HTR-8/SVneo (cell line): ENCODE measurements around the gene MS4A6E.

ENCODE experiments used
- DNase-seq: peaks from one replicate; pipeline ENCODE4 v3.0.0; 2011; ENCODE audit warnings: low spot score, mixed read lengths; ENCODE audit not compliant: insufficient read length
- FAIRE-seq: peaks from 2 replicates; lab custom pipeline; 2011; peaks lifted over from hg19 to GRCh38; lab: Jason Lieb, UNC

Gene MS4A6E

GRCh38 chr11:60371386-60371785, 44.3 kb downstream of the MS4A6E start:
- FAIRE-seq = no peak

DNA sequence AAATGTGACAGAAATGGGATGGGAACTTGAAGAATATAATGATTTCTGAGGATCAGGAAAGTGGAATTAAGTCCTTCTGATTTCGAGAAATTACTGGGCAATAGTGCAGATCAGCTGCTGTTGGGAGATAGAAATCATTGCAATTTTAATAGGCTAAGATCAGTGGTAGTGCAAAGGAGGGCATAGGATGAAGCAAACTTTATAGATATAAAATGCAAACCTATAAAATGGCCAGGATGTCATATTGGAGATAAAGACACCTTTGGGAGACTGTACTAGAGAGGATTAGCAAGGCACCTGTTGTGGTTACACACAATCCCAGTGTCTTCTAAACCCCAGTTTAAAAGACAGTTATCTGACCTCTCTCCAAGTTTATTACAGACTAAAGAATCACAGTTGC, 44.8 kb downstream of the MS4A6E start:
- no peak for DNase-seq
- FAIRE-seq = no peak

More at GRCh38 chr11:60371386-60371785, 44.3 kb downstream of the MS4A6E start:
- no peak for DNase-seq

GRCh38 chr11:60372767-60373166, 45.7 kb downstream of the MS4A6E start:
- DNase-seq (no peak), FAIRE-seq (no peak)

DNA sequence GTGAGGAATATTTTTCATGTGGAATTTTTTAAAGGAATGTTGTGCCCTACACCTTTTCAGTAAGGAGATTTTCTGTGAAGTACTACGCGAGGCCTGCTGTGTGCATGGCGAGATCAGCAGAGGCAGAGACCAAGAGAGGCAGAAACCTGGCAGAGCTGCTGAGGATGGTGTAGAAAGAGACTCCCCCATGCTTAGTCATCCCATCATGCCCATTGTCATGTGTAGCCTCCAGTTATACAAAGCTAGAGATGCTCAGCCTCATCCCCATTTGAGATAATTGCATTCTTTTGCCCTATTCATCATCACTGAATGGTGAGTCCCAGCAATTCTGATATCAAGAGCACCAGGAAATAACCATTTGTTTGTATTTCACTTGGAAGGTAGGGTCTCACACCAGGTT, 48.3 kb downstream of the MS4A6E start:
- FAIRE-seq (no peak), DNase-seq (no peak)

GRCh38 chr11:60376601-60377000, 49.5 kb downstream of the MS4A6E start:
- FAIRE-seq = no peak
- no peak for DNase-seq

DNA sequence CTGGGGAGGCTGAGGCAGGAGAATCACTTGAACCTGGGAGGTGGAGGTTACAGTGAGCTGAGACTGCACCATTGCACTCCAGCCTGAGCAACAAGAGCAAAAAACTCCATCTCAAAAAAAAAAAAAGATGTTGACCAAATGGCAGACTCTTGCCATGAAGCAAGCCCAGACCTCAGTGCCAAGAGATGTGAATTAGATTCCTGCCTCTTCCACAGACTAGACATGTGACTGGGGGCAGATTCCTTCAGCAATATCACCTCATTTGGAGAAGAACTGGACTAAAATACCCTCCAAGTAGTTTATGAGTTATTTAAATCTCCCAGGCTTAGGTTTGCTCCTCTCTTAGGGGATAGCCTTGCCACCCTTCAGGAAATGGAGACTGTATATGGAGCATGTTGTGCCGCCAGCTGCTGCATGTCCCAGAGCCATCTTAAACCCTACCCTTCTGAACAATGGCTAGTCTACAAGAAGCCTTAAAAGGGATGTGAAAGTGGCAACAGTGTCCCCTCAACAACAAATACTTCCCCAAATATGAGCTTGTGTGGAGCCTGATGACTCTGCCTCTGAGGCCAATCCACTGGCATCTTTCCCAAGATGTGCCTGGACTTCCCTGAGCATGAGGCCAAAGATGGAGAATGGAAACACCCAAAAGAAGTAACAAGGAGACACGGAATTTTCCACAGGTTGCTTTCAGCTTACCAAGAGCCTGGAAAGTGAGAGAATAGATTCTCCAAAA, 50.5 kb downstream of the MS4A6E start:
- DNase-seq = no peak
- no peak for FAIRE-seq

- FAIRE-seq = no peak
- DNase-seq = no peak
Measured at GRCh38 chr11:60378354-60378753, 51.3 kb downstream of the MS4A6E start, which contains the start of gene MS4A7. MS4A7 (plus strand) TSS chr11:60378532; CDS start chr11:60383142, 4,610 bp downstream.

DNA sequence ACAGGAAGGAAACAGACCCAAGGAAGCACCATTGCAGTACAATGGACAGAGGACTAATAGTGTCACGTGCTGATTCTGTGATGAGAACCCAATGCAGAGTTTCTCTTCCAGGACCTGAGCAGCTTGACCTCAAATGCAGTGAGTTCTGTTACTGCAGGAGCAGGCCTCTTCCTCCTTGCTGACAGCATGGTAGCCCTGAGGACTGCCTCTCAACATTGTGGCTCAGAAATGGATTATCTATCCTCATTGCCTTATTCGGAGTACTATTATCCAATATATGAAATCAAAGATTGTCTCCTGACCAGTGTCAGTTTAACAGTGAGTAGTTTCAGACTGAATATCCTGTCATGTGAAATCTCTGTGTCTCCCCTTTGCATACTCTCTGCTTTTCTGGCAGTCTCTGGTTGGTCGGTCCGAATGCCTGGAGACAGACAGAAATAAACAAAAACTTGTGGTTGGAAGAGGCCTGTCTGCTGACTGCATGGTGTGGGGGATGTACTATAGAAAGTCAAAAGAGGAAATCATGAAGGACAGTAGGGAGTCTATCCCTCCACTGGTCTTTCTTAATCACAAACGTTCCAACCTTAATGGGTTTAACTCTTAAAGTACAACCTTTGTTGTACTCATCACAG, 62.3 kb downstream of the MS4A6E start:
- DNase-seq (no peak), FAIRE-seq (no peak)

DNA sequence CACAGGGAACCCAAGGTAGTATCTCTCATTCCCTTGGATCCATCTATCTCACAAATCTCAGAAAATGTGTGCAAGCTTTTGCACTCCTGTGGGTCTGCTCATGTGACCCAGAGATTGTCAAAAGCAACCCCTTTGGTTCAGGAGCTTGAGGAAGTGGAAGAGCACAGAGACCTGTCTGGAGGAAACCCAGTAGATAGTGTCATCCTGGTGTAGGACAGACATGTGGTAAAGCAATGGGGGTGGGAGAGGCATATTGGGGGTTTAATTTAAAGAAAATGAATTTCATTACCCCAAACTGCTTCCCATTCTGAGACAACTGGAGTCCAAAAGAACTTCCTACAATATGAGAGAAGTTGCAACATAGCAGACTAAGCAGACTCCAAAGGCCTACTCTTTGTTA, 63.4 kb downstream of the MS4A6E start:
- DNase-seq = no peak
- FAIRE-seq = no peak
